Measurements from ENCODE around the gene NDUFS3.

The NDUFS3 gene

GRCh38 chr11:47577460-47578041 is 1.3 kb upstream of the NDUFS3 start:
- no peaks in the 10 kb centered on the region for H3K9me3 ChIP-seq (ENCODE audit: control insufficient read depth in 1 of 2, low read length in 2 of 2)
- H3K27me3 ChIP-seq (ENCODE audit: low read depth, low read length): no peaks in the 10 kb centered on the region
- peak overlapping the region; percentile 98 to 99 for H3K4me3 ChIP-seq (ENCODE audit: low read depth in 1 of 2, low read length in 2 of 2)
- peaks cover 41 to 49% of the 10 kb centered on the region in 2 donors for H3K36me3 ChIP-seq (ENCODE audit: control insufficient read depth in 1 of 2, insufficient read depth in 2 of 2, low read length in 2 of 2)
- peak overlapping the region; percentile 84 for H3K27ac ChIP-seq (ENCODE audit: low read length)
- H3K4me1 ChIP-seq (ENCODE audit: control insufficient read depth in 1 of 2, insufficient read depth in 2 of 2, low read length in 2 of 2): peaks cover 18 to 26% of the 10 kb centered on the region in 2 donors

- Histone ChIP-seq H3K27me3 (ENCODE audit: low read depth, low read length) (no peaks in the 10 kb centered on the region), H3K36me3 (ENCODE audit: control insufficient read depth in 1 of 2, insufficient read depth in 2 of 2, low read length in 2 of 2) (peaks cover 35 to 47% of the 10 kb centered on the region in 2 donors), H3K27ac (ENCODE audit: low read length) (no peak overlapping the region), H3K9me3 (ENCODE audit: control insufficient read depth in 1 of 2, low read length in 2 of 2) (no peaks in the 10 kb centered on the region), H3K4me1 (ENCODE audit: control insufficient read depth in 1 of 2, insufficient read depth in 2 of 2, low read length in 2 of 2) (peaks cover 12 to 24% of the 10 kb centered on the region in 2 donors), H3K4me3 (ENCODE audit: low read depth in 1 of 2, low read length in 2 of 2) (no peak overlapping the region)
Observed at GRCh38 chr11:47583844-47584243, 5.0 kb downstream of the NDUFS3 start.

- Histone ChIP-seq H3K9me3 (ENCODE audit: control insufficient read depth in 1 of 2, low read length in 2 of 2) (no peaks in the 10 kb centered on the region), H3K4me3 (ENCODE audit: low read depth in 1 of 2, low read length in 2 of 2) (no peak within 1 kb of the TSS), H3K27ac (ENCODE audit: low read length) (no peak within 1 kb of the TSS), H3K4me1 (ENCODE audit: control insufficient read depth in 1 of 2, insufficient read depth in 2 of 2, low read length in 2 of 2) (peaks cover 0 to 17% of the 10 kb centered on the region in 2 donors), H3K36me3 (ENCODE audit: control insufficient read depth in 1 of 2, insufficient read depth in 2 of 2, low read length in 2 of 2) (peaks cover 28 to 40% of the 10 kb centered on the region in 2 donors), H3K27me3 (ENCODE audit: low read depth, low read length) (no peaks in the 10 kb centered on the region)
Observed at GRCh38 chr11:47586098-47586855, 7.4 kb downstream of the NDUFS3 start, which contains the start of gene FAM180B. Gene FAM180B (plus strand): TSS chr11:47586678. CDS start chr11:47586769, 91 bp downstream.

GRCh38 chr11:47587039-47587716 is 8.3 kb downstream of the NDUFS3 start:
- H3K9me3 ChIP-seq (ENCODE audit: control insufficient read depth in 1 of 2, low read length in 2 of 2): no peaks in the 10 kb centered on the region
- H3K36me3 ChIP-seq (ENCODE audit: control insufficient read depth in 1 of 2, insufficient read depth in 2 of 2, low read length in 2 of 2): peaks cover 19 to 31% of the 10 kb centered on the region in 2 donors
- H3K4me1 ChIP-seq (ENCODE audit: control insufficient read depth in 1 of 2, insufficient read depth in 2 of 2, low read length in 2 of 2): peaks cover 0 to 17% of the 10 kb centered on the region in 2 donors
- no peaks in the 10 kb centered on the region for H3K27me3 ChIP-seq (ENCODE audit: low read depth, low read length)
- no peak overlapping the region for H3K4me3 ChIP-seq (ENCODE audit: low read depth in 1 of 2, low read length in 2 of 2)
- H3K27ac ChIP-seq (ENCODE audit: low read length): no peak overlapping the region

GRCh38 chr11:47587723-47588326 is 9.0 kb downstream of the NDUFS3 start:
- Histone ChIP-seq H3K9me3 (ENCODE audit: control insufficient read depth in 1 of 2, low read length in 2 of 2) (no peaks in the 10 kb centered on the region), H3K4me3 (ENCODE audit: low read depth in 1 of 2, low read length in 2 of 2) (no peak overlapping the region), H3K27me3 (ENCODE audit: low read depth, low read length) (peaks cover 5% of the 10 kb centered on the region), H3K36me3 (ENCODE audit: control insufficient read depth in 1 of 2, insufficient read depth in 2 of 2, low read length in 2 of 2) (peaks cover 13 to 25% of the 10 kb centered on the region in 2 donors), H3K27ac (ENCODE audit: low read length) (no peak overlapping the region), H3K4me1 (ENCODE audit: control insufficient read depth in 1 of 2, insufficient read depth in 2 of 2, low read length in 2 of 2) (peaks cover 0 to 17% of the 10 kb centered on the region in 2 donors)

GRCh38 chr11:47589118-47589517 is 10.2 kb downstream of the NDUFS3 start:
- H3K4me3 ChIP-seq (ENCODE audit: low read depth in 1 of 2, low read length in 2 of 2): peak overlapping the region in 1 of 2 donors; percentile 62
- no peaks in the 10 kb centered on the region for H3K9me3 ChIP-seq (ENCODE audit: control insufficient read depth in 1 of 2, low read length in 2 of 2)
- peaks cover 16% of the 10 kb centered on the region for H3K27me3 ChIP-seq (ENCODE audit: low read depth, low read length)
- peaks cover 4 to 12% of the 10 kb centered on the region in 2 donors for H3K36me3 ChIP-seq (ENCODE audit: control insufficient read depth in 1 of 2, insufficient read depth in 2 of 2, low read length in 2 of 2)
- H3K27ac ChIP-seq (ENCODE audit: low read length): no peak overlapping the region
- peaks cover 0 to 25% of the 10 kb centered on the region in 2 donors for H3K4me1 ChIP-seq (ENCODE audit: control insufficient read depth in 1 of 2, insufficient read depth in 2 of 2, low read length in 2 of 2)

GRCh38 chr11:47589584-47589976 is 10.7 kb downstream of the NDUFS3 start:
- H3K27ac ChIP-seq (ENCODE audit: low read length): no peak overlapping the region
- H3K27me3 ChIP-seq (ENCODE audit: low read depth, low read length): peaks cover 20% of the 10 kb centered on the region
- peak overlapping the region; percentile 16 to 62 for H3K4me3 ChIP-seq (ENCODE audit: low read depth in 1 of 2, low read length in 2 of 2)

GRCh38 chr11:47589977-47590861 is 11.3 kb downstream of the NDUFS3 start:
- Histone ChIP-seq H3K27ac (ENCODE audit: low read length) (no peak overlapping the region), H3K4me1 (ENCODE audit: control insufficient read depth in 1 of 2, insufficient read depth in 2 of 2, low read length in 2 of 2) (peaks cover 0 to 28% of the 10 kb centered on the region in 2 donors), H3K27me3 (ENCODE audit: low read depth, low read length) (peaks cover 26% of the 10 kb centered on the region), H3K4me3 (ENCODE audit: low read depth in 1 of 2, low read length in 2 of 2) (peak overlapping the region; percentile 16 to 62), H3K36me3 (ENCODE audit: control insufficient read depth in 1 of 2, insufficient read depth in 2 of 2, low read length in 2 of 2) (peaks cover 0 to 2% of the 10 kb centered on the region in 2 donors), H3K9me3 (ENCODE audit: control insufficient read depth in 1 of 2, low read length in 2 of 2) (no peaks in the 10 kb centered on the region)

More at GRCh38 chr11:47589584-47589976, 10.7 kb downstream of the NDUFS3 start:
- Histone ChIP-seq H3K4me1 (ENCODE audit: control insufficient read depth in 1 of 2, insufficient read depth in 2 of 2, low read length in 2 of 2) (peaks cover 0 to 28% of the 10 kb centered on the region in 2 donors), H3K36me3 (ENCODE audit: control insufficient read depth in 1 of 2, insufficient read depth in 2 of 2, low read length in 2 of 2) (peaks cover 0 to 7% of the 10 kb centered on the region in 2 donors), H3K9me3 (ENCODE audit: control insufficient read depth in 1 of 2, low read length in 2 of 2) (no peaks in the 10 kb centered on the region)

GRCh38 chr11:47591764-47592163 is 12.9 kb downstream of the NDUFS3 start:
- Histone ChIP-seq H3K27ac (ENCODE audit: low read length) (no peak overlapping the region), H3K4me1 (ENCODE audit: control insufficient read depth in 1 of 2, insufficient read depth in 2 of 2, low read length in 2 of 2) (peaks cover 0 to 23% of the 10 kb centered on the region in 2 donors), H3K9me3 (ENCODE audit: control insufficient read depth in 1 of 2, low read length in 2 of 2) (no peaks in the 10 kb centered on the region), H3K4me3 (ENCODE audit: low read depth in 1 of 2, low read length in 2 of 2) (no peak overlapping the region), H3K36me3 (ENCODE audit: control insufficient read depth in 1 of 2, insufficient read depth in 2 of 2, low read length in 2 of 2) (no peaks in the 10 kb centered on the region), H3K27me3 (ENCODE audit: low read depth, low read length) (peaks cover 27% of the 10 kb centered on the region)

- Histone ChIP-seq H3K27ac (ENCODE audit: low read length) (no peak overlapping the region), H3K27me3 (ENCODE audit: low read depth, low read length) (peaks cover 27% of the 10 kb centered on the region), H3K4me1 (ENCODE audit: control insufficient read depth in 1 of 2, insufficient read depth in 2 of 2, low read length in 2 of 2) (peaks cover 0 to 23% of the 10 kb centered on the region in 2 donors), H3K36me3 (ENCODE audit: control insufficient read depth in 1 of 2, insufficient read depth in 2 of 2, low read length in 2 of 2) (no peaks in the 10 kb centered on the region), H3K4me3 (ENCODE audit: low read depth in 1 of 2, low read length in 2 of 2) (no peak overlapping the region), H3K9me3 (ENCODE audit: control insufficient read depth in 1 of 2, low read length in 2 of 2) (no peaks in the 10 kb centered on the region)
Observed at GRCh38 chr11:47592251-47592650, 13.4 kb downstream of the NDUFS3 start.

Data from muscle layer of duodenum (tissue), 2 donors.